DND-41 (cell line): ENCODE results near the gene GPI.
A peak's percentile ranks its signal among the peaks of the same experiment; 100 is the strongest.

ENCODE experiments used
- EZH2 ChIP-seq: IDR thresholded peaks from 3 replicates; pipeline ENCODE4 v1.6.1; 2012; ENCODE audit warnings: borderline replicate concordance, low read depth, mild to moderate bottlenecking, moderate library complexity, low read length, inconsistent platforms; ENCODE audit not compliant: severe bottlenecking
- TF ChIP-seq, protein P1 (sequence below): IDR thresholded peaks from 2 replicates; pipeline ENCODE4 v1.5.1; 2012; ENCODE audit warnings: borderline replicate concordance, low read length, moderate library complexity, mild to moderate bottlenecking; ENCODE audit not compliant: poor library complexity, severe bottlenecking; ENCODE audit errors: extremely low read depth

DNA sequence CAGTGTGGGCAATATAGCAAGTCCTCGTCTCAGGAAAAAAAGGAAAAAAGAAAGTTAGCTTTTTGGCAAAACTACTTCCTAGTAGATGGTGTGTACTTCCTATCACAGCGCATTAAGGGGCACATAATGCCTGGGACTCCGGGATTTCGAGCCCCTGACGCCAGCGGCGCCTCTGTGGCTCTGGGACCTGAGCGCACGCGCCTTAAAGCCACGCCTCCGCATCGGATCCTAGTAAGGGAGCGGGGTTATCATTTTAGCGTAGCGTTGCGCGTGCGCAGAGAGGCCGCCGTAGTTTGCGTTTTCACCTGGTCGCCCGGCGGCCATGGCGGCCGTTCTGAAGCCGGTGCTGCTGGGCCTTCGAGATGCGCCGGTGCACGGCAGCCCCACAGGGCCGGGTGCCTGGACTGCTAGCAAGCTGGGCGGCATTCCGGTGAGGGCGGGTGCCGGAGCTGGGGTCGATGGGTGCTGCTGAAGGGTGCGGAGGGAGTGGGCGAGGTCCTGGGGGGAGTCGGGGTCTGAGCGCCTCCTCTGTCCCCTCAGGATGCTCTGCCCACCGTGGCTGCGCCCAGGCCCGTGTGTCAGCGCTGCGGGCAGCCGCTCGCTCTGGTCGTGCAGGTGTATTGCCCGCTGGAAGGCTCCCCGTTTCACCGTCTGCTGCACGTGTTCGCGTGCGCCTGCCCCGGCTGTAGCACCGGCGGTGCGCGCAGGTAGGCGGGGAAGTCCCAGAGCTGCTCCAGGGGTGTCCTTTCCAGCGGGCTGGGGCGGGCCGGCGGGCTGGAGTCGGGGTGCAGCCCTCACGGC lies 39.3 kb downstream of the GPI start, which contains the start of gene PDCD2L:
- TF ChIP-seq, protein P1, sequence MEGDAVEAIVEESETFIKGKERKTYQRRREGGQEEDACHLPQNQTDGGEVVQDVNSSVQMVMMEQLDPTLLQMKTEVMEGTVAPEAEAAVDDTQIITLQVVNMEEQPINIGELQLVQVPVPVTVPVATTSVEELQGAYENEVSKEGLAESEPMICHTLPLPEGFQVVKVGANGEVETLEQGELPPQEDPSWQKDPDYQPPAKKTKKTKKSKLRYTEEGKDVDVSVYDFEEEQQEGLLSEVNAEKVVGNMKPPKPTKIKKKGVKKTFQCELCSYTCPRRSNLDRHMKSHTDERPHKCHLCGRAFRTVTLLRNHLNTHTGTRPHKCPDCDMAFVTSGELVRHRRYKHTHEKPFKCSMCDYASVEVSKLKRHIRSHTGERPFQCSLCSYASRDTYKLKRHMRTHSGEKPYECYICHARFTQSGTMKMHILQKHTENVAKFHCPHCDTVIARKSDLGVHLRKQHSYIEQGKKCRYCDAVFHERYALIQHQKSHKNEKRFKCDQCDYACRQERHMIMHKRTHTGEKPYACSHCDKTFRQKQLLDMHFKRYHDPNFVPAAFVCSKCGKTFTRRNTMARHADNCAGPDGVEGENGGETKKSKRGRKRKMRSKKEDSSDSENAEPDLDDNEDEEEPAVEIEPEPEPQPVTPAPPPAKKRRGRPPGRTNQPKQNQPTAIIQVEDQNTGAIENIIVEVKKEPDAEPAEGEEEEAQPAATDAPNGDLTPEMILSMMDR = peak; percentile 2
- TF ChIP-seq EZH2 = no peak
